Activated CD4-positive, alpha-beta T cell treated with anti-CD3 and anti-CD28 coated beads for 24 hours (primary cell): ENCODE data around the gene WNT6.

Experiments
- DNase-seq, 2 donors: peaks; one replicate each; pipeline ENCODE4 v3.0.0-alpha.2; 2020; ENCODE audit warnings: low read depth in 2 of 2

Gene WNT6

GRCh38 chr2:218877891-218878290, 18.3 kb downstream of the WNT6 start:
- no peak for DNase-seq

DNA sequence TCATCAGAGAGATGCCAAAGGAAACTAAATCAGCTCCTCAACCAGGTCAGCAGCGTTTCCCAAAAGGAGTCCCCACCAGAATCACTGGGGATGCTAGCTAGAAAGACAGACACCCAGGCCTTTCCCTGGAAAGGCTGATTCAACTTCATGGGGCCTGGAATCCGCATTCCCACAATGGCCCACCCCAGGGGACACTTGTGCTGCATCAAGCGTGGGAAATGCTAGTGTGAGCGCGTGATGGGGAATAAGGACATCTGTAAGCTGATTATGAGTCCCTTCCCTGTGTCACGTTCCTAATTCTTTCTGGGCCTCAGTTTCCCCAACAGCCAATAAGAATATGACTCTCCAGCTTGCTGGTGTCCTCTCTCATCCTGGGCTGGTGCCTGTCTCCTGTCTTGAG, 18.9 kb downstream of the WNT6 start:
- DNase-seq: no peak

DNA sequence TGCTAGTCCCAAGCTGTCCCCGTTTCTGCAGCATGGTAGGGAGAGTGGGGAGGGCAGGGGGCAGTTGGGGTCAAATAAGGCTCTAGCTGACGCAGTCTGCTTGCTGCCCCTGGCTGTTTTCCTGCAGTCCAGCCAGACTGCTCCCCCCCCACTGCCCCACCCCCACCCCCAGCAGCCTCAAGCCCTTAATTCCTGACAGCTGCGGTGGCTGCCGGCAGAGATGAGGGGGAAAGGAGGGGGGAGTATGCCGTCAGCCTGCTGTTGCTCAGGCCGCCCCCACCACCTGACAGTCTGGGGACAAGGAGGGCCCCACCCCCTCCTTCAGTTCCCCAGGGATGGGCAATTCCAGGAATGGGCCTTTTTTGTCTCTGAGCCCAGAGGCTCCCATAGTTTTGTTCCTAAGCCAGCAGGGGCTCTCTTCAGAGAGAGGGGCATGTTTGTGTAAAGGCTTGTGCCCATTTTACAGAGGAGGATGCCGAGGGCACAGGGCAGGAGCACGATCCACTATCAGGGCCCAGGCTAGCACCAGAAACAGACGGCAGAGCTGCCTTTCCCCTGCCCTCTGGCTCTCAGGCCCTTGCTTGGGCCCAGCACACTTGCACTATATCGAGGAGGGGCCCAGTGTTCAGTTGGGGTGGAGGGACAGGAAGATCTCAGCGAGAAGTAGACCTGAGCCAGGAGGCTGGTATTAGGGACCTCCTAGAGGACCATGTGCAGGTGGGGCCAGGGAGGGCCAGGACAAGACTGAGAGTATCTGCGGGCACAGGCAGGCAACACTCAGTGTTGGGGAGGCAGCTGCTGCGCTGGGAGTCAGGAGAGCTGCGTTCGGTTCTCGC, 19.5 kb downstream of the WNT6 start:
- DNase-seq: no peak

- DNase-seq: no peak
Measured at GRCh38 chr2:218879776-218880101, 20.1 kb downstream of the WNT6 start.

- peak; percentile 49 for DNase-seq
Measured at GRCh38 chr2:218880102-218880858, 20.7 kb downstream of the WNT6 start, which contains the start of gene WNT10A. Gene WNT10A, plus strand, starts transcription at chr2:218880852. Its CDS starts 144 bp downstream, at chr2:218880996.

DNA sequence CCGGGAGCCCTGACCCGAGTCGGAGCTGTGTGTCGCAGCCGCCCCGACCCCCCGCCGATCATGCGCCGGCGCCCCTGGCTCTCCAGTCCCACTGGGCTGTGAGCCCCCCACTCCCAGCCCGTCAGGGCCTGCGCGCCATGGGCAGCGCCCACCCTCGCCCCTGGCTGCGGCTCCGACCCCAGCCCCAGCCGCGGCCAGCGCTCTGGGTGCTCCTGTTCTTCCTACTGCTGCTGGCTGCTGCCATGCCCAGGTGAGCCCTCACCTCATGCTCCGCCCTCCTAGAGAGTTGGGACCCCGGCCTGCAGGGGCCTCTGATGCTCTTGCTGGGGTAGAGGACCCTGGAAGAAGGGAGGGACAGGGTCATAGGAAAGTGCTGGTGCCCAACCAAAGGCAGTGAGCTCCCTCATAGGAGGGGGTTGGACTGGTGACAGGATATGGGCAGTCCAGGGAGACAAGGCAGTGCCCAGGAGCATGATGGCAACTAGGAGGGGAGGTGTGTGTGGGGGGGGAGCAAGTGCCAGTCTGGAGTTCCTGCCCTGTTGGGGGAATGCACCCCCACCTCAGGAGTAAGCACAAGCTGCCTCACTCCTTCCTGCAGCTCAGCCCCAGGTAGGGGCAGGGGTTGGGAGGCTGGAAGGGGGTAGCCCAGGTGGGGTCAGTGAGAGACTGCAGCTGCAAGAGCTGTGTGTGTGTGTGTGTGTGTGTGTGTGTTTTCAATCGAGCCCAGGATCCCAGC, 21.4 kb downstream of the WNT6 start:
- DNase-seq: no peak

DNA sequence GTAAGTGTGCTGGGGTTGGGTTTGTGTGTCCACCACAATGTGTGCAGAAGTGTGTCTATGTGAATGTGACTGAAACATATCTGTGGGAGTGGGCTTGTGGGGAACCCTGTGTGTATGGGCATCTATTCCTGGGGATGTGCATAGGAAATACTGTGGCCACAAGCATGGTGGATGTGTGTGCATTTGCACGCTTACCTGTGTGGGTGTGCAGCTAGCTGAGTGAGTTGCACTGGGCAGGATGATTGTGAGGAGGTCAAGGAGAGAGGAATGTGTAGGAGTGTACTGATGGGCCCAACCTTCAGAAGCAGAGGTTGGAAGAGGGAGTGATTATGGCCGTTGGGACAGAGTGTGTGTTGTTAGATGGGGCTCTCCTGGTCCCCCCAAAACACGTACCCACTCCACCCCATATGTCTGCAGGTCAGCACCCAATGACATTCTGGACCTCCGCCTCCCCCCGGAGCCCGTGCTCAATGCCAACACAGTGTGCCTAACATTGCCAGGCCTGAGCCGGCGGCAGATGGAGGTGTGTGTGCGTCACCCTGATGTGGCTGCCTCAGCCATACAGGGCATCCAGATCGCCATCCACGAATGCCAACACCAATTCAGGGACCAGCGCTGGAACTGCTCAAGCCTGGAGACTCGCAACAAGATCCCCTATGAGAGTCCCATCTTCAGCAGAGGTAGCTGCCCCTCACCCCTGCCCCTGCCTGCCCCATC, 22.3 kb downstream of the WNT6 start:
- no peak for DNase-seq

DNA sequence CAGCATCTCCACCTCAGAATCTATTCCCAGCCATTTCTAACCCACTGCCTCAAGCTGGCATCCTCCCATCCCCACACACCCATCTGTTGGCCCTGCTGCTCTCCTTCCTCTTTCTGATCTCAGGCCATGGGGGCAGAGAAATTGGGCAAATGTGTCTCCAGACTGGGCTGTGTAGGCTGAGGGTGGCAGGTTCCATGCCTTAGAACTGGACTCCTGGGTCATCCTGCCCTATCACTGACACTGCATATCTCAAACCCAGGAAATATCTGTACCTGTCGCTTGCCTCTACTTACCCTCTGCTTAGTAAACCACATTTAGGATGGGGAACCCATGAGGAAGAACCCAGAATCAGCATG, 22.8 kb downstream of the WNT6 start:
- DNase-seq: no peak

- no peak for DNase-seq
Measured at GRCh38 chr2:218882866-218883366, 23.3 kb downstream of the WNT6 start.

DNA sequence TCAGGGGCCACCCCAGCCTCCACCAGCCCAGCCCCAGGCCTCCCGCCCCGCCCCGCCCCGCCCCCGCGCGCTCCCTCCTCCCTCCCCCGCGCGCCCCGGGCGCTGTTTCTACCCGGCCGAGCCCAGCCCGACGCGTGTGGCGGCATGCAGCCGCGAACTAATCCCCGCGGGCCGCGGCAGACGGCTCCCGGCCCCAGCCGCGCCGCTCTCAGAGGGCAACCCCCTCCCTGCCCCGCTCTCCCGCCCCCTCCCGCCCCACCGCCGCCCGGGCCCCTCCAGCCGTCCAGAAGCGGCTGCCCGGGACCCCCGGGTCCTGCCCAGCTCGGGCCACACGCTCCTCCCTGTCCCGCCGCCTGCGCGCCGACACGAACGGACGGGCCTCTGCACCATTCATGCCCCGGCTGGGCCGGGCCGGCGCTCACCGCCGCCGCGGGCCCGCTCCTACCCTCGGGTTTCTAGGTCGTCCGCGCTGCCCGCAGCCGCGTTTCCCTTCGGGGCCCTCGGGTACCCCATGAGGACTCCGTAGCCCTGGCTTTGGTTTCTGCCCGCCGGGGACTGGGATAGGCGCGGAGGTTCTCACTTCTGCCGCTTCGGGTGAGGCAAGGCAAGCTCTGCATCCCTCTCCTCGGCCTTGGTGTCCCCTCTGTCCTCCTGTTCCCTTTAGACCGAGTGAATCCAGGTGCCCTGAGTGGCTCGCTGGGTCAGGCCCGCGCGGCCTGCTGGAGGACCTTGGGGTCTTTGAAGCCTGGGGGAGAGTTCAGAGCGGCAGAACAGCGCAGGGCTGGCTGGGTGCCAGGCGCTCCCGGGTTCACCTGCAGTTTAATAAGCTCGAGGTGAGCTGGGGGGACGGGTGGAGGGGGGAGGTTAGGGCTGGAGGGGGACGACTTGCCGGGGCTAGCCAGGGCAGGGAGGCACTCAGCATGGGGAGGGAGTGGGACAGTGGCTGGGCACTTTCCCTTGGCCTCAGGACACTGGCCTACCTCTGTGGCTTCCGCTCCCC, 24.2 kb downstream of the WNT6 start:
- DNase-seq: no peak

- DNase-seq: no peak
Measured at GRCh38 chr2:218884519-218884918, 24.9 kb downstream of the WNT6 start.

DNA sequence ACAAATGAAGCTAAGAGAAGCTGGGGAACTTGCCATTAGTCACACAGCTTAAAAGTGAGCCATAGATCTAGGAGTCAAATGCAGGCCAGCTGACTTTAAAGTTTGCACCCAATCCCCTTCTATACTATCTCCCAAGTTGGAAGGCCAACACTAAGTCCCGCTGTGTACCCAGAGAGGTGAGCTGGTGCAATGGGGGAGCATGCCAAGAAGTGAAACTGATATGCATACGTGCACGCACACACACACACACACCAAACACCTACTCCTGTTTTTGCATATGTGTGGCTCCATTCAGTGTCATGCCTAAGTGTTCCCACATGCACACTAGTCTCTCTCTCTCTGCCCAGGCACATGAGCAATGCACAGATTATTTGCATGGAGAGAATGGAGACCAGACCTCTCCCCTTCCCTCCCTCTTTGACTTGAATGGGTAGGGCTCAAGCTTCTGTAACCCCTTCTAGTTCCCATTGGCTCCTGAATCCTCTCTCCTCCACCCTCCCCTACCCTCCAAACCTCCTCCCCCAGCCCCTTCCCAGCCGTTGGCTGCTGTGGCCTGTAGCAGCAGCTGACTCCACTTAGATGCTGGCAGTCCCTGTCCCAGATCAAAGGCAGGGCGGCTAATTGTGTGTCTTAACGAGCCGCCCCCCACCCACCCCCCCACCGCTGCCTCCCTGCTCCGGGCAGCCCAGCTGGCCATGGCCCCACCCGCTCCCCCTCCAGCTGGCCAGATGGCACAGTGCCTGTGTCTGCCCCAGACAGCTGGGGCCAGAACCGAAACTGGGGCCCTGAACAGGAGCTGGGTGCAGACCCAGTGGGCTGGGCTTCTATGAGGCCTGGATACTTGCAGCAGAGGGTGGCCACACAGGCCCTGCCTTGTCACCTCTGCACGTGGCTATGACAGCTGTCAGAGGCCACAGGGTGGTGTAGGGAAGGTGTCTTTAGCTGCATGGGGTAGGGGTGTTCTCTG, 26.7 kb downstream of the WNT6 start:
- no peak for DNase-seq

DNA sequence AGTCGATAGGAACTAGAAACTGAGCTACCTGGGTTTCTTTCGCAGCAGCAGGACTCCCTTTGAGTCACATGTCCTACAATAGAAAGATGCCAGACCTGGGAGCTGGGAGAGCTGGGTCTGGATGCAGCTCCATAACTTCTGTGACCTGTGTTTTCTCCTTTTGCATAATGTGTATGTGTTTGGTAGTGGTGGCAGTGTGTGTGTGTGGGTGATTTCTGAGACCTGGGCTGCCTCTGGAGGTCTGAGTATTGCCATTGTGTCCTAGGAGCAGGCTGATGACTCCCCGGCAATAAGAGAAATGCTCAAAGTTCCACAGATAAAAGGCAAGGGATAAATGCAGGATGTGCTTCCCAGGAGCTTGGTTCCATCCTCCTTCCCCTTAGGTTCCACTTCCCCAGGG, 27.5 kb downstream of the WNT6 start:
- no peak for DNase-seq

DNA sequence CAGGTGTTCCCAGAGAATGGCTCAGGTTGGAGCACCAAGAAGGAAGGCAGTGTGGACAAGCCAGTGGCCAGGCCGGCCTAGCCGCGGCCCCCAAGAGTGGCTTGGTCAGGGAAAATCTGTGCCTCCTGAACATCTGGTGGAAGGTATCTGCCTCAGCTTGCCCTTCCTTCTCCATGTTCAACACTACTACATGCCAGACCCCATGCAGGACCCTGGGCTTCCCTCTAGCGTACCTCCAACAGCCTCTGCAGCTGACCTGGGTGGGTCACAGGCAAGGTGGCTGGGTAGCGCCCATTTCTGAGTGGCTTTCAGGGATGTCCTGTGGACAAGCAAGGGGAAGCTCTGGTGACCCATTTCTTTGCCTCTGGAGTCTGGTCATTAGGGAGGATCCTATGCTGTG, 28.7 kb downstream of the WNT6 start:
- no peak for DNase-seq

- no peak for DNase-seq
Measured at GRCh38 chr2:218889937-218890336, 30.3 kb downstream of the WNT6 start.

DNA sequence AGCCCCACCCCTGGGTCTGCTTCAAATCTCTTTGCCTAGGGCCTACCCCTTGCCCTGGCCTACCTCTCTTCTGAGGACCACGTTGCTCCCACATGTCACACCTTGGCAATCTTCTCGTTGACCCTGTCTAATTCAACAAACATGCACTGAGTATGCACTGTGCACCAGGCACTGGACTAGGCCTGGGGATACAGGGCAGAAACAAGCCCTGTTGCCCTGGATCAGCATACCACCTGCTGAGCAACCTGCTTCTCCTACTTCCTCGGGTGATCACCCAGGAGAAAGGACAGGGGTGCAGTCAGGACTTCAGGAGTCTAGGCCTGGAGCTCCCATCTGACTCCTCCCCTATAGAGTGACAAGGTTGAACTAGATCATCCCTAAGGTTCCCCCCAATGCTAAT, 30.8 kb downstream of the WNT6 start:
- no peak for DNase-seq

DNA sequence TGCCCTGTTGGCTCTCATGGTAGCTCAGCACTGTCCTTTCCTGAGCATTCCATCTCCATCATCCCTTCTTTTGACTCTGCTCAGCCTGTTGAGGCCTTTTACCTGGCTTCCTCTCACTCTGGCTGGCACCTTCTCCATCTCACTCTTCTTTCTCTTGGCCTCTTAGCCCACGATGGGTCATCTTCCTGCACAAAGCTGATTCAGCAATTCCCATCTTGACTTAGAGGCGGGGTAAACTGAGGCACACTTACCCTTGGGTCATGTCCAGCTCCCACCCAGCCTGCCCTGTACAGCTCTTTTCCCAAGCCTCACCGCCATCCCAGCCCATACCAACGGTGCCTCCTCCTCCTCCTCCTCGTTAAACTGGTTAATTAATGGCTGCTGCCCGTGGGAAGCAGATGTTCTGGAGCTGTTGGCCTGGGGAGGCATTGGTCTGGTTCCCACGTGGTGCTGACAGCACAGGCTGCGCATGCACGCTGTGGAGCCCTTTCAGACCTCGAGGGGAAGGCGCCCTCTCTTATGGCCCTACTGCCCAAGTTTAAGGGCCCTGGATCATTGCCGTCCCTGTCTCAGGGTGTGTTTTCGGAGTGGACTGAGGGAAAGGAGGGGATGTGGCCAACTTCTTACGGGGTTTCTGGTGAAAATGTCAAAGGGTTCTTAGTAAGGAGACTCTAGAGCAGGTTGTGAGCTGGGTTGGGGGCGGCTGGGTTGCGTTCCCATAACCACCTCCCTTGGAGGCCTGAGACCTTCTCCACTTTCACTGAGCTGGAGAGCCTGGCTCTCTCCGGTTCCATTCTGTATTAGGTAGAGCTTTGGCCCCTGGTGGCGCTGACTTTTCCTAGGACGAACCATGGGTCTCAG, 31.9 kb downstream of the WNT6 start:
- DNase-seq: no peak

DNA sequence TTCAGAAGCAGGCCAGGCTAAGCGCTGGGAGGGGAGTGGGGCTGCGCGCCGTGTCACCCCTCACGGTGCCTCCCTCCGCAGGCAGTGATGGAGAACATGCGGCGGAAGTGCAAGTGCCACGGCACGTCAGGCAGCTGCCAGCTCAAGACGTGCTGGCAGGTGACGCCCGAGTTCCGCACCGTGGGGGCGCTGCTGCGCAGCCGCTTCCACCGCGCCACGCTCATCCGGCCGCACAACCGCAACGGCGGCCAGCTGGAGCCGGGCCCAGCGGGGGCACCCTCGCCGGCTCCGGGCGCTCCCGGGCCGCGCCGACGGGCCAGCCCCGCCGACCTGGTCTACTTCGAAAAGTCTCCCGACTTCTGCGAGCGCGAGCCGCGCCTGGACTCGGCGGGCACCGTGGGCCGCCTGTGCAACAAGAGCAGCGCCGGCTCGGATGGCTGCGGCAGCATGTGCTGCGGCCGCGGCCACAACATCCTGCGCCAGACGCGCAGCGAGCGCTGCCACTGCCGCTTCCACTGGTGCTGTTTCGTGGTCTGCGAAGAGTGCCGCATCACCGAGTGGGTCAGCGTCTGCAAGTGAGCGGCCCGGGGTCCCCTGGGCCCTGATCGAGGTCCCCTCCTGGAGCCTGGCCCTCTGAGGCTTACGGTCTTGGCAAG, 33.2 kb downstream of the WNT6 start:
- peak; percentile 64 to 66 for DNase-seq
